Panc1 (cell line): Measurements from ENCODE around the gene ULK3. TPM values are rescaled to one million over a fixed set of nuclear protein-coding genes. Genes with fewer than 3 reads are reported as not detected.

Experiments used
- ATAC-seq: fragments of 200-7000 bp; cut with Tn5 transposase; 2 replicates; pipeline ENCODE4 v1.9.1; 2020; ENCODE audit warnings: mild to moderate bottlenecking, moderate library complexity
- BruUV-seq: library from RNA; stranded (reverse); fragments of 400-500 nt; replicated peaks from 2 replicates; lab custom pipeline; 2021; lab: Mats Ljungman, UMichigan
- CTCF ChIA-PET: fragments of 300-600 bp; sonication (Branson Sonifier 250); formaldehyde crosslinking; loops from one replicate; lab custom pipeline; 2022; ENCODE audit warnings: antibody characterized with exemption; lab: Charles Lee
- POLR2A ChIA-PET: fragments of 300-600 bp; sonication (Branson Sonifier 250); formaldehyde crosslinking; loops from one replicate; lab custom pipeline; 2022; ENCODE audit warnings: antibody characterized with exemption; lab: Charles Lee
- DNase-seq: peaks from one replicate; pipeline ENCODE4 v3.0.0-alpha.2; 2010; ENCODE audit warnings: low read depth, low spot score
- H3K27ac ChIP-seq: 2 replicates; pipeline ENCODE4 v1.5.1; 2011; ENCODE audit warnings: mild to moderate bottlenecking, low read length, inconsistent platforms
- H3K27me3 ChIP-seq: fragments of 200-500 bp; sonication (Bioruptor generic); 2 replicates; pipeline ENCODE4 v1.6.0; 2014; ENCODE audit warnings: low read length, inconsistent platforms; ENCODE audit not compliant: control insufficient read depth, insufficient read depth
- H3K36me3 ChIP-seq: fragments of 200-500 bp; sonication (Bioruptor generic); 2 replicates; pipeline ENCODE4 v1.5.1; 2014; ENCODE audit warnings: inconsistent platforms, mild to moderate bottlenecking, low read length, moderate library complexity; ENCODE audit not compliant: control insufficient read depth, insufficient read depth
- H3K4me1 ChIP-seq: 2 replicates; pipeline ENCODE4 v1.5.1; 2011; ENCODE audit warnings: inconsistent platforms, mild to moderate bottlenecking, low read length, moderate library complexity; ENCODE audit not compliant: control insufficient read depth, insufficient read depth
- H3K4me3 ChIP-seq, 2 experiments: 2 replicates each; pipeline ENCODE4 v1.5.1; 2011 to 2012; ENCODE audit warnings: low read depth in 2 of 2, low read length in 2 of 2, mild to moderate bottlenecking in 2 of 2, inconsistent platforms in 1 of 2, moderate library complexity in 1 of 2
- H3K9me3 ChIP-seq: fragments of 200-500 bp; sonication (Bioruptor generic); 2 replicates; pipeline ENCODE4 v1.5.1; 2014; ENCODE audit warnings: low read depth, mild to moderate bottlenecking, inconsistent platforms, low read length, moderate library complexity; ENCODE audit not compliant: control insufficient read depth, insufficient read depth
- POLR2AphosphoS5 ChIP-seq: IDR thresholded peaks from 2 replicates; pipeline ENCODE4 v1.6.1; 2012; ENCODE audit warnings: mild to moderate bottlenecking, low read depth, low read length, moderate library complexity
- SIN3A ChIP-seq: IDR thresholded peaks from 2 replicates; pipeline ENCODE4 v1.6.1; 2012; ENCODE audit warnings: low read depth, mild to moderate bottlenecking, low read length, moderate library complexity, borderline replicate concordance; ENCODE audit not compliant: insufficient read depth
- TCF7L2 ChIP-seq: IDR thresholded peaks from 2 replicates; pipeline ENCODE4 v1.6.1; 2011; ENCODE audit warnings: mild to moderate bottlenecking, low read depth, low read length, inconsistent platforms
- in situ Hi-C: cut with HindIII; loops from 2 replicates; pipeline ENCODE4 v1.10.0; 2016; ENCODE audit warnings: low sequenced_read_pairs, low pct_unique_long_range_greater_than_20kb
- intact Hi-C: fragments of 100-400 bp; cut with micrococcal nuclease; formaldehyde crosslinking; loops from one replicate; pipeline ENCODE4 v1.10.0; 2022; ENCODE audit not compliant: unreplicated experiment
- total RNA-seq: library from RNA; stranded (reverse); gene quantifications from one replicate; pipeline ENCODE4 v1.2.1, GENCODE V29; 2021; ENCODE audit not compliant: unreplicated experiment
- TF ChIP-seq, protein P1 (sequence below): fragments of 450-650 bp; IDR thresholded peaks from 2 replicates; pipeline ENCODE4 v1.5.1; 2017; ENCODE audit warnings: mild to moderate bottlenecking
- TF ChIP-seq, protein P2 (sequence below), 2 experiments: IDR thresholded peaks; 2 replicates each; pipeline ENCODE4 v1.6.1; 2011 to 2012; ENCODE audit warnings: low read depth in 2 of 2, control low read depth in 1 of 2, low read length in 1 of 2, mild to moderate bottlenecking in 1 of 2, moderate library complexity in 1 of 2; ENCODE audit not compliant: insufficient read depth in 1 of 2

Gene ULK3
- total RNA-seq, 1 experiment from 2014 or later: 73.3 TPM

DNA sequence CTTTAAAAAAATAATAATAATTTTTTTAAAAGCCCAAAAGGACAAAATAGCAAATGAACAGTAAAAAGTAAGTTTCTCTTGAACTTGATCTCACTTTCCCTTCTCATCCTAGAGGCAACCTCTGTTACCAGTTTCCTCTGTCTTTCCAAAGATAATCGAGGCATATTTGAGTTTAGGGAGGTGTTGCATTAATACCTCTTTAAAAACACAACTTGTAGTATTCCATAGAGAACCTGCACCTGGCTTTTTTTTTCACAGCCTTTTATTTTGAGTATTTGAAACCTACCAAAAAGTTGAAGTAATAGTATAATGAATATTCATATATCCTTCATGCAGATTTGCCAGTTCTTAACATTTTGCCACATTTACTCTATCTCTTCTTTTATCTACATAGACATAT lies 51.9 kb downstream of the ULK3 start:
- H3K4me3 ChIP-seq: no peak overlapping the region
- POLR2A ChIA-PET: interaction anchor here (0.7 kb wide), 1 partner anchor 415 kb away, joined by 3 read pairs; no protein-coding TSS in a partner anchor
- ATAC-seq (no peak), DNase-seq (no peak)
- CTCF ChIA-PET: interaction anchor here (1.7 kb wide), 1 partner anchor 9 kb away, joined by 5 read pairs; the partner anchor contains the start of gene CSK
- no peaks in the 10 kb centered on the region for H3K36me3 ChIP-seq
- no peaks in the 10 kb centered on the region for H3K9me3 ChIP-seq
- intact Hi-C loops (no loop called here), in situ Hi-C loops (no loop called here)
- H3K27me3 ChIP-seq: no peaks in the 10 kb centered on the region
- 0 out of 2 replicates have a peak overlapping the region, but pooled peaks have one; percentile 54 for H3K27ac ChIP-seq
- H3K4me1 ChIP-seq: peaks cover 54% of the 10 kb centered on the region
- no TSS peak for BruUV-seq
- TF ChIP-seq POLR2AphosphoS5: no peak
- no peak for TF ChIP-seq TCF7L2
- TF ChIP-seq, protein P1, sequence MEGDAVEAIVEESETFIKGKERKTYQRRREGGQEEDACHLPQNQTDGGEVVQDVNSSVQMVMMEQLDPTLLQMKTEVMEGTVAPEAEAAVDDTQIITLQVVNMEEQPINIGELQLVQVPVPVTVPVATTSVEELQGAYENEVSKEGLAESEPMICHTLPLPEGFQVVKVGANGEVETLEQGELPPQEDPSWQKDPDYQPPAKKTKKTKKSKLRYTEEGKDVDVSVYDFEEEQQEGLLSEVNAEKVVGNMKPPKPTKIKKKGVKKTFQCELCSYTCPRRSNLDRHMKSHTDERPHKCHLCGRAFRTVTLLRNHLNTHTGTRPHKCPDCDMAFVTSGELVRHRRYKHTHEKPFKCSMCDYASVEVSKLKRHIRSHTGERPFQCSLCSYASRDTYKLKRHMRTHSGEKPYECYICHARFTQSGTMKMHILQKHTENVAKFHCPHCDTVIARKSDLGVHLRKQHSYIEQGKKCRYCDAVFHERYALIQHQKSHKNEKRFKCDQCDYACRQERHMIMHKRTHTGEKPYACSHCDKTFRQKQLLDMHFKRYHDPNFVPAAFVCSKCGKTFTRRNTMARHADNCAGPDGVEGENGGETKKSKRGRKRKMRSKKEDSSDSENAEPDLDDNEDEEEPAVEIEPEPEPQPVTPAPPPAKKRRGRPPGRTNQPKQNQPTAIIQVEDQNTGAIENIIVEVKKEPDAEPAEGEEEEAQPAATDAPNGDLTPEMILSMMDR: no peak
- no peak for TF ChIP-seq SIN3A
- TF ChIP-seq, protein P2, sequence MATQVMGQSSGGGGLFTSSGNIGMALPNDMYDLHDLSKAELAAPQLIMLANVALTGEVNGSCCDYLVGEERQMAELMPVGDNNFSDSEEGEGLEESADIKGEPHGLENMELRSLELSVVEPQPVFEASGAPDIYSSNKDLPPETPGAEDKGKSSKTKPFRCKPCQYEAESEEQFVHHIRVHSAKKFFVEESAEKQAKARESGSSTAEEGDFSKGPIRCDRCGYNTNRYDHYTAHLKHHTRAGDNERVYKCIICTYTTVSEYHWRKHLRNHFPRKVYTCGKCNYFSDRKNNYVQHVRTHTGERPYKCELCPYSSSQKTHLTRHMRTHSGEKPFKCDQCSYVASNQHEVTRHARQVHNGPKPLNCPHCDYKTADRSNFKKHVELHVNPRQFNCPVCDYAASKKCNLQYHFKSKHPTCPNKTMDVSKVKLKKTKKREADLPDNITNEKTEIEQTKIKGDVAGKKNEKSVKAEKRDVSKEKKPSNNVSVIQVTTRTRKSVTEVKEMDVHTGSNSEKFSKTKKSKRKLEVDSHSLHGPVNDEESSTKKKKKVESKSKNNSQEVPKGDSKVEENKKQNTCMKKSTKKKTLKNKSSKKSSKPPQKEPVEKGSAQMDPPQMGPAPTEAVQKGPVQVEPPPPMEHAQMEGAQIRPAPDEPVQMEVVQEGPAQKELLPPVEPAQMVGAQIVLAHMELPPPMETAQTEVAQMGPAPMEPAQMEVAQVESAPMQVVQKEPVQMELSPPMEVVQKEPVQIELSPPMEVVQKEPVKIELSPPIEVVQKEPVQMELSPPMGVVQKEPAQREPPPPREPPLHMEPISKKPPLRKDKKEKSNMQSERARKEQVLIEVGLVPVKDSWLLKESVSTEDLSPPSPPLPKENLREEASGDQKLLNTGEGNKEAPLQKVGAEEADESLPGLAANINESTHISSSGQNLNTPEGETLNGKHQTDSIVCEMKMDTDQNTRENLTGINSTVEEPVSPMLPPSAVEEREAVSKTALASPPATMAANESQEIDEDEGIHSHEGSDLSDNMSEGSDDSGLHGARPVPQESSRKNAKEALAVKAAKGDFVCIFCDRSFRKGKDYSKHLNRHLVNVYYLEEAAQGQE (IDR thresholded peaks at IDR 0.05; ENCODE audit: insufficient read depth in 1 of 2, low read depth in 2 of 2, low read length in 1 of 2): no peak

DNA sequence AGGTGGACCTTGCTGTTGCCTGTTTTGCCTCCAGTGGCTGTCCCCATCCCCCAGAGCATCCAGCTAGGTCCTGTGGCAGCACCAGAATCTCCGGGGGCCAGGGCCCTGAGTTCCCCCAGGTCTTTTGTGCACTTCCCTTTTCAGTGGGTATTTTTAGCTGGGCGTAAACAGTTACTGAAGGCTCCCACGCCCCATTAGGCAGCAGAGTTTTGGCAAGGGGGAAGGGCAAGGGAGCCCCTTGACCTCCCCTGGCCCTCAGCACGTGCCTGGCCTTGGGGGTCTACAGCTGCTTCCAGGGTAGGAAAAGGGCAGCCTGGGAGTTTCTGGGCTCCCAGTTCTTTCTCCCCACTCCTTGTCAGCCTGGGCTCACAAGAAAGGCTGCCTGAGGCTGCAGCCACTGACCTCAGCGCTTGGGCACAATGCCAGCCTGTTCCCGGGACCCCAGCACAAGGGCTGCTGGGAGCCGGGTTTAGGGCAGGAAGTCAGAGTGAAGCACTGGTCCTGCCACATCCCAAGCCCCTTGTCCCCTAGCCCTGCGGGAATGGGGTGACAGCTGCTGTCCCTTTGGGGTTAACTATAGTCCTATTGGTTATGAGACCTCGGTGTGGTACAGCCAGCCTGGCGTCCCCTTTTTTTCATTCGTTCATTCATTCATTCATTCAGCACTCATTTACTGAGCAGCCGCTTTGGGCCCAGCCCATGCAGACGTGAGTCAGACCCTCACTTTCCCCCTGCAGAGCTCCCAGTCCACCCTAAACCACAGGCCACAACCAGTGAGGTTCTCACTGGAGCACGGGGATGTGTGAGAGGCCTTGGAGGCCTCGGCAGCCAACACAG lies 52.7 kb downstream of the ULK3 start:
- CTCF ChIA-PET: interaction anchor here (1.7 kb wide), 1 partner anchor 9 kb away, joined by 5 read pairs; the partner anchor contains the start of gene CSK
- Histone ChIP-seq H3K9me3 (no peaks in the 10 kb centered on the region), H3K4me1 (peaks cover 54% of the 10 kb centered on the region), H3K27ac (0 out of 2 replicates have a peak overlapping the region, but pooled peaks have one; percentile 54), H3K4me3 (no peak overlapping the region), H3K36me3 (no peaks in the 10 kb centered on the region), H3K27me3 (no peaks in the 10 kb centered on the region)
- intact Hi-C loops: no loop called here
- ATAC-seq (no peak), DNase-seq (no peak)
- in situ Hi-C loops: no loop called here
- POLR2A ChIA-PET: interaction anchor here (0.7 kb wide), 1 partner anchor 415 kb away, joined by 3 read pairs; no protein-coding TSS in a partner anchor
- TF ChIP-seq, protein P1: no peak
- TF ChIP-seq POLR2AphosphoS5: no peak
- TF ChIP-seq SIN3A: no peak
- TF ChIP-seq TCF7L2: no peak
- TF ChIP-seq, protein P2 (IDR thresholded peaks at IDR 0.05; ENCODE audit: insufficient read depth in 1 of 2, low read depth in 2 of 2, low read length in 1 of 2): no peak
- no TSS peak for BruUV-seq
